Colon (tissue), 2 donors: ENCODE measurements around the gene WFDC1.

ENCODE experiments used
- FAIRE-seq: peaks from 2 replicates; lab custom pipeline; 2012; peaks lifted over from hg19 to GRCh38; lab: Jason Lieb, UNC
- donor health status: control.
- donor health status: control.

Gene WFDC1

DNA sequence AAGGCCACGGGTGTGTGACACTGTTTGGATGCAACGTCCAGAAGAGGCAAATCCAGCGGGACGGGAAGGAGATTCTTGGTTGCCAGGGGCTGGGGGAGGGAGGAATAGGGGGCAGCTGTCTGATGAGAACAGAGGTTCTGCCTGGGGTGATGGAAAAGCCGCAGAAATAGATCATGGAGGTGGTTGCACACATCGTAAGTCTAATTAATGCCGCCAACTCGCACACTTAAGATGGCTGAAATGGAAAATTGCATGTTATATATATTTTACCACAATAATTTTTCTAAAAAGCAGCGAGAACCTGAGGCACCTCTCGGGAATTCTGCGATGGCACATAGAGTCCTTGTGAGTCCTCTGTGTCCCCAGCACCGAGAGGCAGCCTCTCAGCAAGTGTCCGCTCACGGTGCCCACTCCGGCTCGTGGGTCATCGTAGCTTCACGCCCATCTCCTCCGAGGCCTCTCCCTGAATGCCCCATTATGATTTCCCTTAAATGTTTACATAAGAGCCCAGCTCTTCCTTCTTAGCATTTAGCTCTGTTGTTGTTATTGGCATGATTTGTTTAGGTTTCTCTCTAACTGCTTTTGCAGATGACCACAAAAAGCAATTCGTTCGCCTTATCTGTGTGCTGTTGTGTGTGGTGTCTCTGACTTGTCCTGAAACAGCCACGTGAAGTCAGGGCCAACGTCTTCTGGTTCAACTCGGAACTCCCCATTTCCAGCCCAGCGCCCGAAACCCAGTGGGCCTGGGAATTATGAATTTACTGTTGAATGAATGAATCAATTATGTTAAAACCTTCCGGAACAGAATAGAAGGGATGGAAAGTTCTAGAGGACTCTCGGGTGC is 7.7 kb downstream of the WFDC1 start:
- no peak for FAIRE-seq

DNA sequence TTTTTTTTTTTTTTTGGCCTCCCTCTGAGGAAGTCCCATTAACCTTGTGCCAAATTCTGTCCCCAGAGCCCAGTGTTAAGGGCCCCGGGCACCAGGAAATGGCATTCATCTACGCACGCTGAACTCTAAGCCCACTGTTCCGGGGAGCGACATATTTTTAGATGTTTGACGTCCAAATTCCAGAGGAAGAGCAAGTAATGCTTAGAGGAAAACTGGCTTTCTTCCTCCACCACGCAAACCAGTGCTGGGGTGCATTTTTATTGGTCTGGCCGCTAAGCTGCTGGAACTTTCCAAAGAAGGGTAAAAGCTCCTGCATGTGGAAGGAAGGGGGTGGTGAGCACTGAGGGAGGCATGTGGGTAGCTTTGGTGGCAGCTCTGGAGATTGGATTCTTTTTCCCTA is 8.3 kb downstream of the WFDC1 start:
- no peak for FAIRE-seq

DNA sequence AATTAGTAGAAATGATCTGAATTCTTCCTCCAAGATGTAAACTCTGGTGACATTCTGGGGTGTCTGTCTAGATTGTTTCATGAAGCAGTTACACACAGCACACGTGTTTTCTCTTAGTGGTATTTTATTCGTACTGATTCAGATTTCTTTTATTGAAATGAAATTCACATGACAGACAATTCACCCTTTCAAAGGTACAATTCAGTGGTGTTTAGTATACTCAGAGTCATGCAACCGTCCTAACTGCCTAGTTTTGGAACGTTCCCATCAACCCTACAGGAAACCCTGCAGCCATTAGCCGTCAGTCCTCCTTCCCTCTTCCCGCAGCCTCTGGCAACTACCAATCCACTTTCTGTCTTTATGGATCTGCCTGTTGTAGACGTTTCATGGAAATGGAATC is 8.8 kb downstream of the WFDC1 start:
- FAIRE-seq: no peak

DNA sequence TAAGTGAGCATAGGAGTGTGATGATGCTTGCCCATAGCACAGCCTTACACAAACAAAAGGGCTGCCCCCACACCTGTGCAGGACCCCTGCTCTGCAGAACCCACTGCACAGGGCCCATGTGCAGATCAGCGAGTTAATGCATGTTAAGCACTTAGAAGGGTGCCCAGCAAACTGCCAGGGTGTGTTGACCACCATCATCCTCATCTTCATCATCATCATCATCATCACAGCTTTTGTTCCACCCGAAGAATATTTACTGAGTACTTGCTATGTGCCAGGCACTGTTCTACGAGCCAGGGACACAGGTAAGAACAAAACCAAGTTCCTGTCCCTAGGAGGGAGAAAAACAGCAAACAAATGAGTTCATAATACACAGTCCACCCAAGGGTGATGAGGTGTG is 11.9 kb downstream of the WFDC1 start:
- FAIRE-seq: no peak

DNA sequence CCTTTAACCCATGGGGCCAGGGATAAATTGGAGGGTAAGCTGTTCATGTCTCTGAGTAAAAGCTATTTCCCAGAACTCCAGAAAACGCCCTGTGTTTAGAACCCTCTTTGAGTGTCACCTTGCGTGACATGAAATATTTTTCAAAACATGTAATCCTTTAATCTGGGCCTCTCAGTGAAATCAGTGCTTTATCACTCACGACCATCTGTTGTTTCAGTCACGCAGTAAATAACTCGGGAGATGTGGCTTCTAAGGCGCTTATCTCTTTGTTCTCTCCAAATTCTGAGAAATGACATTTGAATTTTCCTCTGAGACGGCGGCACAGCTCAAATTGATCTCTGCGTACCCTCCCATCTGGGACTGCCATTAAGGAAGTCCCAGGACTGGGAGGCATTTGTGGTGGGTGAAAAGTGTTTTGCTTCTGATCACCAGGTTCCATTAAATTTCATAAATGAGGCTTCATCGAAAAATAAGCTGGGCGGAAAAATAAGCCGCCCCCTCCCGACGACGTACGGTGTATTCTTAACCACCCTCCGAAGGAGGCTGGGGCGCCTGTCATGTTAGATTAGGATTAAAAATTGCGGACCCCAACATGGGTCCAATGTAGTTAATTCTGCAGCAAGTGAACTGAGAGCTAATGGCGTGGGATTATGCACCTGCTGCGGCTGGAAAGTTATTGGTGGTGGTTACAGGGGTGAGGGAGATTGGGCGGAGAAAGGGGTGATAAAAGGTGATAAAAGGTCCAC is 12.7 kb downstream of the WFDC1 start:
- no peak for FAIRE-seq

DNA sequence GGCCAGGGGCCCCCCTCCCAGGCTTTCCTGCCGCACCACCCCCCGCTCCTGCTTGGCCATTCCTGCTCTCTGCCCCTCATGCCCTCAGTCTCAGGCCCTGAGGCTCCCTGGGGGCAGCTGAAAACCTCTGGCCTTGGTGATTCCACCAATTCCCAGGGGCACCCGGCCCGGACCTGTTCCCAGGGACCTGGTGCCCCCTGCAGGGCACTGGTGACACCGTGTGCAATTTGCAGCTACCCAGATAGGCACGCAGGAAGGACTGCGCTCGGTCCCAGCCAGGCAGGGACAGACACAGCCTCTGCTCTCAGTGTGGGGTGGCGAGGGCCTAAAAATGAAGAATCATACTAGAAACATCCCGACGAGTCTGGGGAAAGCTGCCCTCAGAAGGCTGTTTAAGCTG is 13.4 kb downstream of the WFDC1 start:
- FAIRE-seq: no peak

DNA sequence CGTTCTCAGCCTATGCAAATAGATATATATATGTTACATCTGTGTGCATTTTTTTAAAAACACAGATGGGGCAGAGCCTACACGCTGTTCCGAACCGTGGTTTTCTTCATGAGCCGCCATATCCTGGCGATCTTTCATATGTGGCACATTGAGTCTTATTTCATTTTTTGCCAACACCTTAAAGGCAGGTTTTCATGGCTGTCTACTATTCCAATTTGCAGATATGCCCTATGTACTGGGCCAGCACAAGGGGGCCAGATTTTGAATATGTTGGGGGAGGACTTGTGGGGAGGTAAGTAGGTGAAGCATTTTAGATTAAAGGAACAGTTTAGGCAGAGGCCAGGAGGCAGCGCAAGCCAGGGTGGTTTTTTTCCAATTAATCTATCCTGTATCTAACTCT is 16.0 kb downstream of the WFDC1 start:
- no peak for FAIRE-seq

DNA sequence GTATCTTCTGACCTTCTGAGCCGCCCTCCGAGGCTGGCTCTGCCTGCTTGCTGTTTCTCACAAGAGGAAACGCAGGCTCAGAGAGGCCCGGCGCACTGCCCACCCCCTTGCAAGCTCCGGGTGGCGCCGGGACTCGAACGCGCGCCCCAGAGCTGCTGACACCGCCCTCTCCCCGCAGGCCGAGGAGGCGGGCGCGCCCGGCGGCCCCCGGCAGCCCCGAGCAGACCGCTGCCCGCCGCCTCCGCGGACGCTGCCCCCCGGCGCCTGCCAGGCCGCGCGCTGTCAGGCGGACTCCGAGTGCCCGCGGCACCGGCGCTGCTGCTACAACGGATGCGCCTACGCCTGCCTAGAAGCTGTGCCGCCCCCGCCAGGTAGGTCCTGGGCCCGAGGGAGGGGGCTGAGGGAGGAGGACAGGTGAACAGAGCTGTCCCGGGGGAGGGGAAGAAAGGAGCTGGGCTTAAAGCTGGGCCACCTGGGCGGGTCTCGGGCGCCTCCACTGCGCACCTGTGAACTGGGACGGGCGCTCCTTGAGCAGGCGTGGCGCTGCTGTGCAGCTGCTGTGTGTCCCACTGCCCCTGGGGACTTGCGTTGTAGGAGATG is 18.2 kb downstream of the WFDC1 start:
- FAIRE-seq: no peak

DNA sequence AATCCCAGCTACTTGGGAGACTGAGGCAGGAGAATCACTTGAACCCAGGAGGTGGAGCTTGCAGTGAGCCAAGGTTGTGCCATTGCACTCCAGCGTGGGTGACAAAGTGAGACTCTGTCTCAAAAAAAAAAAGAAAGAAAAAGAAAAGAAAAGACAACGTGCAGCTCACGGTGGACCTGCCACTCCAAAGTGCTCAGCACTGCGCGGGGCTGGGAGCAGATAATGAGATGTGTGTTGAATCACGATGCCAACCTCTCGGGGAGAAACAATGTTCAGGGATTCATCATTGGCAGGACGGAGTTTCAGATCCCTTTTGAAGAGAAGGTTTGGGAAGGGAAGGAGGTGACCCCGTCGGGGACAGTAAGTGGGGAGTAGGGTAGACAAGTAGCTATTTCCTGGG is 19.2 kb downstream of the WFDC1 start:
- FAIRE-seq: no peak

DNA sequence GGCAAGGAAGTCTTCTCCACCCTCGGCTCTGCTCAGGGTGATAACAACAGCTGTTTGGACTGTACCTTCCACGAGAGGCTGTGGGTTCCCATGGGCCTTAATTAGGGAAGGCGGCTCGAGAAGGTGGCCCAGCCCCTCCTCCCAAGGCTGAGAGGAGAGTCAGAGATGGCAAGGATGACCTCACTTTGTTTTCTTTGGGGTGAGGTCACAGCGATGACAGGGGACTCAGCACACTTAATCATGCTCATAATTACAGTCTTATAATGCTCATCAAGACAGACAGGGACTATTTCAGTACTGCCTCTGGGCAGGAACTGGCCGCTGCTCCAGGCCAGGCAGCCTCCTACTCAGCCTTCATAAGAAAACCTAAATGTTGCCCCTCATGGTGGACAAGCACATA is 19.7 kb downstream of the WFDC1 start:
- FAIRE-seq: no peak

DNA sequence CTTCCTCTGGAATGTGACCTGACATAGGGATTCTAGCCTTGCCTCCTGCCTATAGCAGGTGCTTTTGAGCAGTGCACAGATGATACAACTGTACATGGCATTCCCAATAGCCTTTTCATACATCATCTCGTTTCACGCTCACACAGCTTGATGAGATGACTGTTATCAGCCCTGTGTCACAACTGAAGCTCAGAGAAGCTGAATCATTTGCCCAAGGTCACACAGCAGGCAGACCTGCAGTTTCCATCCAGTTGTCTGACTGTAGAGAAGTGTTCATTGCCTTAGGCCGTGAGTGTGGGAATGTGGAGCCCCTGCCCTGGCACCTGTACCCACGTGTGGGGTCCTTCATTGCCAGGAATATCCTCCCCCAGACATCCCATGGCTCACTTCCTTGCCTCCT is 20.1 kb downstream of the WFDC1 start:
- no peak for FAIRE-seq

DNA sequence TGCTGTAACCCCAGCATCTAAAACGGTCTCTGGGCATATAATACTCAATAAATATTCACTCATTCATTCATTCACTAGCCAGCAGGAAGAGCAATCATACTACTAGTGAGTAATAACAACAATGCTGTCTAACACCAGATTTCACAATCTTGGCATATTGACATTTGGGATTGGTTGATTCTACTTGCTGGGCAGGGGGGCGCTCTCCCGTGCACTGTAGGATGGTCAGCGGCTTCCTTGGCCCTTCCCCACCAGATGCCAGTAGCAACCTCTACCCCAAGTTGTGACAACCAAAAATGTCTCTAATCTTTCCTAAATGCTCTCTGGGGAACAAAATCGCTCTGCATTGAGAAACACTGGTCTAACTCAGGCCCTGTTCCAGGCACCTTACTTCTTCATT is 20.7 kb downstream of the WFDC1 start:
- FAIRE-seq: no peak

DNA sequence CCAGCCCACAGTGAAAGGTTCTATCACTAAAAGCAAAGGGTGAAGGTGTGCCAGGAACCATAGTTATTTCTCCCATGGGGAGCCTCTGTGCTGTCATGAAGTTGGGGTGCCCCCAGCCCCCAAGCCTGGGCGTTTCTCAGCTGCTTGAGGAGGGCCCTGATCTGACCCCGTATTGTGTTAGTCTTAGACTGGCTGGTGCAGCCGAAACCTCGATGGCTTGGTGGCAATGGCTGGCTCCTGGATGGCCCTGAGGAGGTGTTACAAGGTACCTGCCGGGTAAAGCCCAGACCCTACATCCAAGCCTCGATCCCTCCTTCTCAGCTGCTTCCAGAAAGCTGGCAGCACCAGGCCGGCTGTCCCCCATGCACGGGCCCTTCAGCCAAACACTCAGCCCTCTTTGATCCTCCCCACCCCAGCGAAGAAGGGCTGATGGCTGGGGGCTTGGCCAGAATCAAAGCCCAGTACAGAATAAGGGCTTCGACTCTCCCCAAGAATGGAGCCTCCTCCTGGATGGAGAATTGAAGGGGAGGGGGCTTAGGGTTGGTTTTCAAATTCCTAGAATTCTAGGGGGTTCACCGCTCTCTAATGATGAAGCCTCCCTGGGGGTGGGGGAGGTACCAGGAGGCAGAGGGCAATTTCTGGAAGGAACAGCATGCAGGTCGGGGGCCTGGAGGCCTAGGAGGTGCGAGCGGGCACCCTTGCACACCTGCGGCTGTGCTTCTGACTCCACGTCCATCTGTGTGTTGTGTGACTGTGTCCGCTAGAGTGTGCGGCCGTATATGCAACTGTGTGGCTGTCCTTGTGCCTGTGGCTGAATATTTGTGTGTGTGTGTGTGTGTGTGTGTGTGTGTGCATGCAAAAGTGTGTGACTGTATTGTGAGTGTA is 23.7 kb downstream of the WFDC1 start:
- no peak for FAIRE-seq

DNA sequence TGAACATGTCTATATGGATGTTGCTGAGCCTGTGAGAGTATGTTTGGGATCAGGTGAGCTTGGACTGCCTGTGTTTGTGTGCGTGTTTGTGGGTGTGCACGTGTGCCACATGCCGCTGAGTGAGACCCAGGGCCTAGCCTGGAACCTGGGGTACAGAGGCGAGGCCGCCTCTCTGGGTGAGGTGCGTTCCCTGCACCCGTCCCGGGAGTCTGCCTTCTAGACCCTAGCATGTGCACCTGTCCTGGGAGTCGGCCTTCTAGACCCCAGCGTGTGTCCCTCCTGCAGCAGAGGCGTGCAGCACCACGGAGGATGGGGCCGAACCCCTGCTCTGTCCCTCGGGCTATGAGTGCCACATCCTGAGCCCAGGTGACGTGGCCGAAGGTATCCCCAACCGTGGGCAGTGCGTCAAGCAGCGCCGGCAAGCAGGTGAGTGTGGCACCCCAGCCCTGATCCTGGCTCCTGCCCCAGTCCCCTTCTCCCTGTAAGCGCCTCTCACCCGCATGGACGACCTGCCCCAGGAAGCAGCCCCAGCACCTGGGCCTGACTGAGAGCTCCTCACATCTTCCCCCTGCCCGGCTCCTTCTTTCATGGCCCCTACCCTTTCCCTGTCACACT is 24.6 kb downstream of the WFDC1 start:
- no peak for FAIRE-seq

DNA sequence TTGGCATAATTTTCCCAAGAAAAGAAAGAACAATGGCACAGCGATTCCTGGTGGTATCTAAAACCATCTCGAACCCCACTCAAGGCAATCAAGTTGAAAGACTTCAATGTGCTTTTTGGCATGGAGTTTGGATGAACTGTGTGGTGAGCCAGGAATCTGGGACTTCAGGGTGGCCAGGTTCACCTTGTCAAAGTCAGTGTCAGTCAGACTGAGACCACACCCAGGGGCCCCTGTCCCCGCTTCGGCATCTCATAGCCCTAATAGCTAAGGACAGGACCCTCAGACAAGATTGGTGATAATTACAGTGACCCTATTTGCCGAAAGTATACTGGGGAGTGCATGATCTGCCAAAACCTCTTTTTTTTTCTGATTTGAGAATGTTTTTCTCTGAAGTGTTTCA is 25.8 kb downstream of the WFDC1 start:
- FAIRE-seq: no peak

DNA sequence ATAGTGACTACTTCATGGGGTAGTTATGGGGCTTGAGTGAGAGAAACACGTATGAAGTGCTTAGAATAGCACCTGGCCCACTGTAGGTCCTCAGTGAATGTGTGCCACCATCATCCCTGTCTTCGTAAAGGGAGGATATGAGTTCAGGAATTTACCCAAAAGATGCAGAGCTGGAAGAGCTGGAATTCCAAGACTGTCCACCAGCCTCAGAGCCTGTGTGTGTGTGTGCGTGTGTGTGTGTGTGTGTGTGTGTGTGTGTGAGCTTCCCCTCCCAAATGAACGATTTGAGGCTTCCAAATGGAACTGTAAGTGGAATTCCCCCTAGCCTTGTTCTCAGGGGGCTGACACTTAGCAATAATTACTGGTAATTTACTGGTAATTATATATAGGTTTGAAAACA is 27.3 kb downstream of the WFDC1 start:
- FAIRE-seq: no peak

DNA sequence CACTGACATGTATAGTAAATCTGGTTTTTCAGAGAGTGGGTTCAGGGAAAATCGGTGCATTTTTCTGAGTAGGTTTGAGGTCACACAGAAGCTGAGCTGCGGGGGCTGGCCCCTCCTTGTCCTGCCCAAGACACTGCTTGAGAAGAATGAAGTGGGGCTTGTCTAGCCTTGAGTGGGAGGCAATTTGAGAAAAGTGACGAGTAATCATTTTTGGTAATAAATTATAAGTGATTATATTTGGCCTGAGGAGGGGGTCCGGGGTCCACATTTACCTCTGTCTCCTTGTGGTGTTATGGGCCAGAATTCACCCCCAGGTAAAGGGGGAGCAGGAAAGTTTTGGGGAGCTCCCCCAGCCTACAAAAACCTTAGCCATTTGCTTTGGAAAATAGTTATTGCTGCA is 28.1 kb downstream of the WFDC1 start:
- FAIRE-seq: no peak

DNA sequence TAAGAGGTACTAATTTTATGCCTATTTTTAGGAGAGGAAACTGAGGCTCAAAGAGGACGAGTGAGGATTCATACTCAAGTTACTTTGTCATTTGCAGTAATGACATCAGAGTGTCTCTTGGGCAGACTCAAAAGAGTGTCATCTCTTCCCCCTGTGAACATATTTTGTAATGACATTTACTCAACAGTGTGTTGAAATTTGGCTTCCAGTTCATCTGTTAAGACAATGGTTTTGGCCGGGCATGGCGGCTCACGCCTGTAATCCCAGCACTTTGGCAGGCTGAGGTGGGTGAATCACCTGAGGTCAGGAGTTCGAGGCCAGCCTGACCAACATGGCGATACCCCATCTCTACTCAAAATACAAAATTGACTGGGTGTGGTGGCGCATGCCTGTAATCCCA is 28.9 kb downstream of the WFDC1 start:
- FAIRE-seq: no peak

DNA sequence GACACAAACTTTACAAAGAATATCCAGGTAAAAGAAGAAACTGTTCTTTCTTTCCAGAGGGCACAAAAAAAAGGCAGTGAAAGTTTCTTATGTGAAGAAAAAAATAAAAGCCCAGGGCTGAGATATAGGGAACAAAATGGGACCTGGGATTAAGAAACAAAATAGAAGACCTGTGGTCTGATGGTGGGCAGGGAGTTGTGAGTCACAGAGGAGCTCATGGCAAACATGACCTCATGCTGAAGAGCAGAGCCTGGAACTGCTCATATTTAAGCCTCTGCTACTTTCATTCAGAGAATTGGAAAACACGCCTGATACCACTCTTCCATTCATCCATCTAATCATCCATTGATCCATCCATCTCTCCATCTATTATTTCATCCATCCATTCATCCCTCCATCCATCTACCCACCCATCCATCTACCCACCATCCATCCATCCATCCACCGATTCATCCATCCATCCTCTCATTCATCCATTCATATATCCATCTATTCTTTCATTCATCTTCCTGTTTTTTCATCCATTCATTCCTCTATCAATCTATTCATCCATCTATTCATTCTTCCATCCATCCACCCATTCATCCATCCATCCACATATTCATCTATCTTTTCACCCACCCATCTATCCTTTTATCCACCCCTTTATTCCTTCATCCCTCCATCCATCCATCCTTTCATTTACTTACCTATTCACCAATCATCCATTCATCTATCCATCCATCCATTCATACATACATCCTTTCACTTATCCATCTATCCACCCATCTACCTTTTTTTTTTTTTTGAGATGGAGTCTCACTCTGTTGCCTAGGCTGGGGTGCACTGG is 30.0 kb downstream of the WFDC1 start:
- no peak for FAIRE-seq

DNA sequence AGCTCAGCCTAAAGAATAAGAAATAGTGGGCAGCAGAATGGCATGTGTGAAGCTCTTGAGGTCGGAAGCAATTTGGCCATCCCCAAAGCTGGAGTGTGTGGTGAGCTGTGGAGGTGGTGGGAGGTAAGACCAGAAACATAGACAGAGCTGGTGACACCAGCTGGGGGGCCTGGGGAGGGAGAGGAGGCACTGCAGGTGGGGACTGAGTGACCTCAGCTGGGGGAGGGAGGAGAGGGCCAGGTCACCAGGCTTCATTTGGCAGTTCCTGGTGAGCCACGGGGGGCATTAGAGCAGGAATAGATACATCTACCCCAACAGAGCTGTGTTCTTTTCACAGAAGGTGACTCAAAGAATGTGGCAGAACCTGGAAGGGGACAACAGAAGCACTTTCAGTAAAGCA is 31.9 kb downstream of the WFDC1 start:
- no peak for FAIRE-seq

DNA sequence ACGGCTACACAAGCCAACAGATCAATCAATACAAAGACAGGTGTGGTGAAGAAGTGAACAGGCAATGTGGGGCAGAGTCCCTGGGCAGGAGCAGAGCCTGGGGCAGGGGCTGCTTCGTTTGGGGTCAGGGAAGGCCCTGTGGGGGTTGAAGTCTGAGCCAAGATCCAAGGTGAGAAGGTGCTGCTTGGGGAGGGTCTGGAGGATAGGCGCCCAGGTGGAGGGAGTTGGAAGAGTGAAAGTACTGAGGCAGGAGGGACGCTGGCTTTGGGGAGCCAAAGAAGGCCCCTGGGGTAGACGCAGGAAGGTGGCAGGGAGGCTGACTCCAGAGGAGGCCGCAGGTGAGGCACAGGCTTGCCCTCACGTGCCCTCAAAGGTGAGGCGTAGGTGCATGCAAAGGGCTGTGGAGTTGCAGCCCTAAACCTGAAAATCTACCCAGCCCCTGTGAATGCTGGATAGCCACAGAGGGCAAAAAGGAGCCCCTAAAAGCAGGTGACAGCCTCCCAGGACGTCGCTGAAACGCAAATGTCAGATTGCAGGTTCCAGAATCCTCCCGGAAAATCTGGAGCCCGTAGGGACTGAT is 33.3 kb downstream of the WFDC1 start:
- no peak for FAIRE-seq
